ENCODE data around the gene TMEM181.

GRCh38 chr6:158608221-158608620 lies 48.3 kb downstream of the TMEM181 start:
- TF ChIP-seq CTCF (IDR thresholded peaks at IDR 0.05) = no peak
- TF ChIP-seq POLR2A (IDR thresholded peaks at IDR 0.05) = no peak
